ENCODE measurements around the gene EFNA1.

EFNA1 gene

GRCh38 chr1:155127105-155127966, at the start of gene EFNA1:
Gene EFNA1, plus strand, starts transcription at chr1:155127876. Its CDS starts 102 bp downstream, at chr1:155127978.
- DNase-seq (ENCODE audit: low read depth in 3 of 3) = peak in 2 of 3 experiments; percentile 17 to 22

GRCh38 chr1:155078469-155079209, 49.0 kb upstream of the EFNA1 start, which contains the start of gene EFNA3:
Gene EFNA3, plus strand, starts transcription at chr1:155078837. Its CDS starts 105 bp downstream, at chr1:155078942.
- DNase-seq (ENCODE audit: low read depth in 3 of 3) = peak in 2 of 3 experiments; percentile 49

- DNase-seq (ENCODE audit: low read depth in 3 of 3) = no peak
Observed at GRCh38 chr1:155079210-155079486, 48.5 kb upstream of the EFNA1 start.

GRCh38 chr1:155079487-155080311, 48.0 kb upstream of the EFNA1 start:
- DNase-seq (ENCODE audit: low read depth in 3 of 3) = no peak

GRCh38 chr1:155080312-155081228, 47.1 kb upstream of the EFNA1 start:
- DNase-seq (ENCODE audit: low read depth in 3 of 3) = no peak

GRCh38 chr1:155081472-155082300, 46.0 kb upstream of the EFNA1 start:
- no peak for DNase-seq (ENCODE audit: low read depth in 3 of 3)

GRCh38 chr1:155082301-155083051, 45.2 kb upstream of the EFNA1 start:
- DNase-seq (ENCODE audit: low read depth in 3 of 3) = no peak

- no peak for DNase-seq (ENCODE audit: low read depth in 3 of 3)
Observed at GRCh38 chr1:155083052-155083541, 44.6 kb upstream of the EFNA1 start.

GRCh38 chr1:155083865-155084721, 43.6 kb upstream of the EFNA1 start:
- DNase-seq (ENCODE audit: low read depth in 3 of 3) = no peak

GRCh38 chr1:155084722-155085503, 42.8 kb upstream of the EFNA1 start:
- DNase-seq (ENCODE audit: low read depth in 3 of 3) = peak; percentile 82 to 89 (median 84)

- DNase-seq (ENCODE audit: low read depth in 3 of 3) = peak; percentile 62 to 79 (median 77)
Observed at GRCh38 chr1:155085504-155086127, 42.1 kb upstream of the EFNA1 start.

GRCh38 chr1:155086128-155086741, 41.4 kb upstream of the EFNA1 start:
- DNase-seq (ENCODE audit: low read depth in 3 of 3) = peak; percentile 62 to 73 (median 65)

GRCh38 chr1:155086856-155087535, 40.7 kb upstream of the EFNA1 start:
- DNase-seq (ENCODE audit: low read depth in 3 of 3) = no peak

- peak; percentile 68 to 73 (median 70) for DNase-seq (ENCODE audit: low read depth in 3 of 3)
Observed at GRCh38 chr1:155091071-155092051, 36.3 kb upstream of the EFNA1 start.

- DNase-seq (ENCODE audit: low read depth in 3 of 3) = no peak
Observed at GRCh38 chr1:155092131-155092530, 35.5 kb upstream of the EFNA1 start.
